HG03457 (cell line): ENCODE results near the gene GUCY1A2.
"Not testable (repeated sequence)": the region's sequence is repeated elsewhere in the genome, so short reads cannot be mapped to it uniquely, and the experiment has no call there.

Experiments
- ATAC-seq: cut with Tn5 transposase; IDR thresholded peaks from one replicate; pipeline ENCODE4 v1.9.1; 2021; ENCODE audit warnings: moderate number of reproducible peaks; ENCODE audit not compliant: unreplicated experiment

The GUCY1A2 gene, protein sequence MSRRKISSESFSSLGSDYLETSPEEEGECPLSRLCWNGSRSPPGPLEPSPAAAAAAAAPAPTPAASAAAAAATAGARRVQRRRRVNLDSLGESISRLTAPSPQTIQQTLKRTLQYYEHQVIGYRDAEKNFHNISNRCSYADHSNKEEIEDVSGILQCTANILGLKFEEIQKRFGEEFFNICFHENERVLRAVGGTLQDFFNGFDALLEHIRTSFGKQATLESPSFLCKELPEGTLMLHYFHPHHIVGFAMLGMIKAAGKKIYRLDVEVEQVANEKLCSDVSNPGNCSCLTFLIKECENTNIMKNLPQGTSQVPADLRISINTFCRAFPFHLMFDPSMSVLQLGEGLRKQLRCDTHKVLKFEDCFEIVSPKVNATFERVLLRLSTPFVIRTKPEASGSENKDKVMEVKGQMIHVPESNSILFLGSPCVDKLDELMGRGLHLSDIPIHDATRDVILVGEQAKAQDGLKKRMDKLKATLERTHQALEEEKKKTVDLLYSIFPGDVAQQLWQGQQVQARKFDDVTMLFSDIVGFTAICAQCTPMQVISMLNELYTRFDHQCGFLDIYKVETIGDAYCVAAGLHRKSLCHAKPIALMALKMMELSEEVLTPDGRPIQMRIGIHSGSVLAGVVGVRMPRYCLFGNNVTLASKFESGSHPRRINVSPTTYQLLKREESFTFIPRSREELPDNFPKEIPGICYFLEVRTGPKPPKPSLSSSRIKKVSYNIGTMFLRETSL

GRCh38 chr11:107018219-107018901, at the start of gene GUCY1A2:
Gene GUCY1A2 (minus strand): TSS chr11:107018476. CDS start chr11:107018055, 421 bp downstream.
- no peak for ATAC-seq

DNA sequence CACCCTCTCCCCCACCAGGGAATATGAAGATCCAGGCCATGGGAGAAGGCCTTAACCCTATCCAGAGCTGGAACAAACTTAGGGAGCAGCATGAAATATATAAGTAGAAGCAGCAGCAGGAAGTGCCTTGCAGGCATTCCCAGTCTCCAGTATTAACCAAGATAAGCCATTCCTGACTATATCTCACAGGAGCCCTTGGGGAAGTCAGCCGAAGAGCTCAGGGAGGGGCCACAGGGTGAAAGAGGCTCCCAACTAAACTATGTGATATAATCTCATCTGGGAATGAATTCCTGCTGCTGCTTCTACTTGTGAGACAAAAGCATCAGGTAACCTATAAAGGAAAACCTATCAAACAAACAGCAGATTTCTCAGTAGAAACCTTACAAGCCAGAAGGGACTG, 36.1 kb upstream of the GUCY1A2 start:
- no peak for ATAC-seq

- ATAC-seq: not testable (repeated sequence)
Observed at GRCh38 chr11:107051332-107051731, 33.1 kb upstream of the GUCY1A2 start.

- ATAC-seq: not testable (repeated sequence)
Observed at GRCh38 chr11:107050899-107051298, 32.6 kb upstream of the GUCY1A2 start.

DNA sequence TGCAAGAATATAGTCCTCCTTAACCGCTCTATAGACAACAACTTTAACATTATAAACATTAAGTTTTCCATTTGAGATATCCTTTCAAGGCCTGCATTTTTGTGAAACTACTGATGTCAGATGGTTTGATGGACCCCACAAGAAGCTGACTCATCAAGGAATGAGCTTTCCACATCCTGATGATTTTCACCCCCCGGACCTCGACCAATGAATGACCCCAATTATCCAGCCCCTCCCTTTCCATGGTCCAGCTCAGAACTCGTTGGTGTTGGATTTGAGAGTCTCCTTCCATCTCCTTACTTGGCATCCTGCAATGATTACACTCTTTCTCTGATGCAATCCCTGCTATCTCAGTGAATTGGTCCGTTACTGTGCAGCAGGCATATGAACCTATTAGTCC, 31.8 kb upstream of the GUCY1A2 start:
- no peak for ATAC-seq

GRCh38 chr11:107044503-107044902, 26.2 kb upstream of the GUCY1A2 start:
- ATAC-seq: no peak

GRCh38 chr11:107043242-107044006, 25.1 kb upstream of the GUCY1A2 start:
- peak; percentile 70 for ATAC-seq

- ATAC-seq: no peak
Observed at GRCh38 chr11:107042748-107043147, 24.5 kb upstream of the GUCY1A2 start.

DNA sequence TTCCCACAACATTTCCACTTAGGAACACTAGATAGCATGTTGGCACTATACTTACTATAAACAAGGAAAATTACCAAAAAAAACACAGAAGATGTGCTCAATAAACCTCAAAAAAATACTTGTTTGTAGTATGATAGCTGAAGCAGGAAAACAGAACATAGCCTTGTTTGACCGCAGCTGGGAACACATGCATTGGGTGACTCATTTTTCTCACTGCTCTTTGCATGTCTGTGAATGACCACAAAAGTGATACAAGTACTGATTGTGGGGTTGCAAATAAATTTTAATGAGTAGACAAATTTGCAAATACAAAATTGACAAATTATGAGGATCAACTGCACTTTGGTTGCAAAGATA, 22.8 kb upstream of the GUCY1A2 start:
- no peak for ATAC-seq

GRCh38 chr11:107040433-107041087, 22.3 kb upstream of the GUCY1A2 start:
- ATAC-seq: no peak

DNA sequence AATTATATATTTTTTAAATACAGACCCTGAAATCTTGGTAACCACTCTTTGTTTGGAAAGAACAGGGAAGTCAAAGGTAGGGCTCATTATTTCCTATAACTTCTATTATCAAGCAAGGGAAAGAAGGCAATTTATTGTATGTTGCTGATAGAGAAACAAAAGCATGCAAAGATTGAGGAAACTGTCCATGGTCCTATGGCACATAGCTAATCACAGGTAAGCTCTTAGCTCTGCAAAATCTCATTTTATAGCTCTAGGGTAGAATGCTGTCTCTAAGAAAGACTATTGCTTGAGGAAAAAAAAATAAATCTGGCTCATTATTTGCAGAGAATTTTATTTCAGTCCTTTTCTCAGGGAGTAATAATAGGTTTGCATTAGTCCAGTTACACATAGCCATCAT, 7.4 kb upstream of the GUCY1A2 start:
- ATAC-seq: no peak

- ATAC-seq: no peak
Observed at GRCh38 chr11:107020594-107020993, 2.3 kb upstream of the GUCY1A2 start.

GRCh38 chr11:107018902-107019493, 722 bp upstream of the GUCY1A2 start:
- no peak for ATAC-seq

- no peak for ATAC-seq
Observed at GRCh38 chr11:107017433-107018218, 650 bp downstream of the GUCY1A2 start.

DNA sequence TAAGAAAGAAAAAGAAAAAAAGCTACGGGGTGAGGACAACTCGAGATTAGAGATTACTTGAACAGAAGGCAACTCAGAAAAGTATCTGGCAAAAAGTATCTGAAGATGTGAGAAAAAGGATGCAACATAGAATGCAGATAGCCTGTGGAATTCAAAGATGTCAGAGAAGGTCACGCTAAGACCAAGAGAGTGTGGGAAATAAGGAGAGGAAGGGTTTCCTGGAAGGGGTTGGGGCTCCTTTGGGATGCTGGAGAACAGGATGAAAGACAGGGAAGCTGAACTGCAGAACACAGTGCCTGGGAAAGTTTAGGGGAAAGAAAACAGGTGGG, 1.2 kb downstream of the GUCY1A2 start:
- no peak for ATAC-seq

DNA sequence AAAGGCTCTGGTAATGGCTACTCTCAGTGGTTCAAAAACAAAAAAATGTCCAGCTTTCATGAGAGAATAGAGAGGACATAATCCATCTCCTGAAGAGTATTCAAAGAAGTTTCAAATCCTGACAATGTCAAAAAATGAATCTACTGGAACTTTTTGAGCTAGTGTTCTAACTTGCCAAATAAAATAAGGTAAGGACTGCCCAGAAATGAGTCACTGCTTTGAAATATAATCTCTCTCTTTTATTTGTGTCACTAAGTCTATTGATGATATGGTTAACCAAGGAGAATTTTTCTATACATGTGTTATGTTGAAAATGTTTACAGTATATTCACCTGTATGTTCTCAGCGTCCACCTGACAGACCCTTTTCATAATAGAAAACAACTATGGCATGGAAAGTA, 3.4 kb downstream of the GUCY1A2 start:
- no peak for ATAC-seq

- ATAC-seq: no peak
Observed at GRCh38 chr11:107011977-107012376, 6.3 kb downstream of the GUCY1A2 start.

- ATAC-seq: no peak
Observed at GRCh38 chr11:107009190-107009589, 9.1 kb downstream of the GUCY1A2 start.

GRCh38 chr11:107006076-107006833, 12.0 kb downstream of the GUCY1A2 start:
- no peak for ATAC-seq
